Bronchial epithelial cell (primary cell): ENCODE measurements around the gene DMD. TPM values are rescaled to one million over a fixed set of nuclear protein-coding genes. Genes with fewer than 3 reads are reported as not detected.

Experiments used
- DNase-seq: peaks from one replicate; pipeline ENCODE4 v3.0.0-alpha.2; 2010; ENCODE audit warnings: low read depth
- FAIRE-seq: peaks from 2 replicates; lab custom pipeline; 2011; peaks lifted over from hg19 to GRCh38; lab: Jason Lieb, UNC
- H3K27me3 ChIP-seq: 2 replicates; pipeline ENCODE4 v1.5.1; 2011; ENCODE audit warnings: low read length; ENCODE audit not compliant: control insufficient read depth, insufficient read depth
- H3K36me3 ChIP-seq: 2 replicates; pipeline ENCODE4 v1.5.1; 2011; ENCODE audit warnings: low read length; ENCODE audit not compliant: control insufficient read depth, insufficient read depth
- H3K4me3 ChIP-seq: 2 replicates; pipeline ENCODE4 v1.5.1; 2011; ENCODE audit warnings: mild to moderate bottlenecking, low read depth, low read length, control low read depth
- total RNA-seq: library from RNA; depleted of rRNA; stranded (reverse); fragments of >200 nt; gene quantifications from 2 replicates; pipeline ENCODE4 v1.2.1, GENCODE V29; 2014
- TF ChIP-seq, protein P1 (sequence below): IDR thresholded peaks from 2 replicates; pipeline ENCODE4 v1.5.1; 2011; ENCODE audit warnings: mild to moderate bottlenecking, moderate library complexity, low read length, control low read depth, inconsistent platforms; ENCODE audit not compliant: insufficient read depth, severe bottlenecking

The DMD gene
- total RNA-seq, 1 donor from 2014 or later = 4.5 TPM

DNA sequence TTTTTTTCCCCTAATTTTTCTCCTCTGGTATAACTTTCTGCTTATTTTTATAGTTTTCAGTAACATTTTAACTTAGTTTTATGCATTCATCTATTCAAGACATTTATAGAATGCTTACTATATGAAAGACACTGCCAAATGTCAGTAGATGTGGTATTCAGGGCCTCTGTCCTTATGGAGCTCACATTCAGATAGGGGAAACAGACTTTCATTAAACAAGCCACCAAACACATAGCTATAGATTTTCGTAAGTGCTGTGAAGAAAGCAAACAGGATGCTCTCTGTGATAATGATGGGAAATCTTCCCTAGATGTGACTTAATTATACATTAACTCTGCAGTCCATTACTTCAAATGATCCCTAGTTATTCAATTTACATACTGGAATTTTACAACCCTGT is 1777.5 kb downstream of the DMD start:
- no peaks in the 10 kb centered on the region for H3K36me3 ChIP-seq
- no peaks in the 10 kb centered on the region for H3K27me3 ChIP-seq
- DNase-seq (no peak), FAIRE-seq (no peak)
- TF ChIP-seq, protein P1, sequence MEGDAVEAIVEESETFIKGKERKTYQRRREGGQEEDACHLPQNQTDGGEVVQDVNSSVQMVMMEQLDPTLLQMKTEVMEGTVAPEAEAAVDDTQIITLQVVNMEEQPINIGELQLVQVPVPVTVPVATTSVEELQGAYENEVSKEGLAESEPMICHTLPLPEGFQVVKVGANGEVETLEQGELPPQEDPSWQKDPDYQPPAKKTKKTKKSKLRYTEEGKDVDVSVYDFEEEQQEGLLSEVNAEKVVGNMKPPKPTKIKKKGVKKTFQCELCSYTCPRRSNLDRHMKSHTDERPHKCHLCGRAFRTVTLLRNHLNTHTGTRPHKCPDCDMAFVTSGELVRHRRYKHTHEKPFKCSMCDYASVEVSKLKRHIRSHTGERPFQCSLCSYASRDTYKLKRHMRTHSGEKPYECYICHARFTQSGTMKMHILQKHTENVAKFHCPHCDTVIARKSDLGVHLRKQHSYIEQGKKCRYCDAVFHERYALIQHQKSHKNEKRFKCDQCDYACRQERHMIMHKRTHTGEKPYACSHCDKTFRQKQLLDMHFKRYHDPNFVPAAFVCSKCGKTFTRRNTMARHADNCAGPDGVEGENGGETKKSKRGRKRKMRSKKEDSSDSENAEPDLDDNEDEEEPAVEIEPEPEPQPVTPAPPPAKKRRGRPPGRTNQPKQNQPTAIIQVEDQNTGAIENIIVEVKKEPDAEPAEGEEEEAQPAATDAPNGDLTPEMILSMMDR = no peak
- no peak overlapping the region for H3K4me3 ChIP-seq

GRCh38 chrX:31429915-31430314 is 1781.4 kb downstream of the DMD start:
- H3K4me3 ChIP-seq = no peak overlapping the region
- H3K27me3 ChIP-seq = no peaks in the 10 kb centered on the region
- FAIRE-seq (no peak), DNase-seq (no peak)
- TF ChIP-seq, protein P1 = no peak
- H3K36me3 ChIP-seq = no peaks in the 10 kb centered on the region

DNA sequence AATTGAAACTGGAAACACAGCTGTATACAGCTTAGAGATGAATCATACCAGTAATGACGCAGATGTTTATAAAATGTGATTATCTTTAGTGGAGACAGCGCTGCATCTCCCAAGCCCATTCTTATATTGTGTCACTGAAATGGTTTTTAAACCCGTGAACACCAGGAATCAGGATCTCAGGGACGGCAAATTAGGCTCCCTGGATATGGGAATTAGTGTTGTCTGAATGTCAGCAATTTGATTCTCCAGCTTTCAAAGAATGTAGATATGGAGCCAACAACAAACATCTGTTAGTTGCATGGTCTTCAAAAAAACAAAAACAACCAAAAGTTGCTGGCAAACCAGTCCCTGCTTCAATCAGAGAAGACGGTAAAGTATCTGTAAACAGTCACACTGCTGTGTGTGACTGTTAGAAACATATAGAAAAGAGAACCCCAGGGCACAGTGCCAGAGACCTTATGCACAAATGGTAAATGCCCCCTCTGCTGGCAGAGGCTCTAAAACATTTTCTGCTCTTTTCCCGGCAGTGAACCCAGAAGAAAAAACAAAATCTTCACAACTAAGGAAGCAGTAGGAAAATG is 1787.7 kb downstream of the DMD start:
- Histone ChIP-seq H3K36me3 (no peaks in the 10 kb centered on the region), H3K27me3 (no peaks in the 10 kb centered on the region), H3K4me3 (no peak overlapping the region)
- FAIRE-seq (no peak), DNase-seq (peak; percentile 49)
- TF ChIP-seq, protein P1 = peak; percentile 40

DNA sequence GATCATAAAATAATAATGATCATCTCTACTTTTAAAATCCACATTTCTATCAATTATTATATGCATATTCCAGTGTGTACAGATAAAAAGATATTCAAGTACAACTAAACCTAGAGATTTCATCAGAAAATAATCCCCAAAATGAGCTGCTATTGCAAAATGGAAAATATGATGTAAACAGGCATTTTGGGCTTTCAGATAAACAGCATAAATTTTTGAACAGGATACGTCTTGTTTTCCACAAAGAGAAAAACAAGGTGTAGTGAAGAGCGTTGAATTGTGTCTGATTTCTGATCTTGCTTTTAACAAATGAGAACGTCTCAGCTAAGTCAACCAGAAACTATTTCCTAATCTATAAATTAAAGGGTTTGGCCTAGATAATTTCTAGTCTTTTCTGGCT is 1789.9 kb downstream of the DMD start:
- Histone ChIP-seq H3K36me3 (no peaks in the 10 kb centered on the region), H3K4me3 (no peak overlapping the region), H3K27me3 (no peaks in the 10 kb centered on the region)
- FAIRE-seq (no peak), DNase-seq (no peak)
- TF ChIP-seq, protein P1 = no peak

GRCh38 chrX:31420711-31421151 is 1790.6 kb downstream of the DMD start:
- FAIRE-seq = peak; percentile 55
- H3K4me3 ChIP-seq = no peak overlapping the region
- DNase-seq = peak; percentile 23
- TF ChIP-seq, protein P1 = no peak
- no peaks in the 10 kb centered on the region for H3K36me3 ChIP-seq
- no peaks in the 10 kb centered on the region for H3K27me3 ChIP-seq

DNA sequence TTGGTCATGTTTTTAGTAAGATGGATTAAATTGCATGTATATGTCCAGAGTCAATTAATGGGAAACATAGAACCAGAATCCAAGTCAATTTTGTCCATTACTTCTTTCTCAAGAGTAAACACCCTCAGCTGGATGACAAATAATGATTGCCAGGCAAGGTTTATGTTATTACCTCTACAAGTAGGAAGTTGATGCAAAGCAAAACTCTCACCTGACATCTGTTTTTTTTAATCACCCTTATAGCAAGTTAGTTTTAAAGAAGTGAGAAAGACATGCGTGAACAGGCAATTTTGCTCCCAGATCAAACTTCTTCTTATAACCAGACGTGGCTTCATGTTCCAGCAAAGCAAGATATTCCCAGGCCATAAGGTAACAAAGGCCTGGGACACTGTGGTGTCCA is 1791.0 kb downstream of the DMD start:
- DNase-seq (no peak), FAIRE-seq (no peak)
- Histone ChIP-seq H3K36me3 (no peaks in the 10 kb centered on the region), H3K4me3 (no peak overlapping the region), H3K27me3 (no peaks in the 10 kb centered on the region)
- TF ChIP-seq, protein P1 = no peak
